Lung (tissue), 12 donors: ENCODE results near the gene NRXN2. TPM values are rescaled to one million over a fixed set of nuclear protein-coding genes. Genes with fewer than 3 reads are reported as not detected.

Experiments used
- ATAC-seq: fragments of 200-7000 bp; cut with Tn5 transposase; one replicate; pipeline ENCODE4 v1.9.1; 2020; ENCODE audit warnings: moderate number of reproducible peaks; ENCODE audit not compliant: insufficient read depth, low FRiP score
- DNase-seq, 3 donors: peaks; one replicate each; pipeline ENCODE4 v3.0.0-alpha.2; 2013 to 2017
- H3K27ac ChIP-seq, 2 donors: one replicate each; pipeline ENCODE4 v1.5.1; 2013; ENCODE audit warnings: mild to moderate bottlenecking in 2 of 2, moderate library complexity in 2 of 2, control low read depth in 1 of 2, inconsistent platforms in 1 of 2, low read depth in 1 of 2, low read length in 1 of 2
- H3K27me3 ChIP-seq, 3 donors: one replicate each; pipeline ENCODE4 v1.5.1; 2013; ENCODE audit warnings: low read length in 2 of 3; ENCODE audit not compliant: control insufficient read depth in 3 of 3, insufficient read depth in 3 of 3
- H3K36me3 ChIP-seq, 4 donors: one replicate each; pipeline ENCODE4 v1.5.1; 2013; ENCODE audit warnings: low read length in 4 of 4, mild to moderate bottlenecking in 1 of 4, moderate library complexity in 1 of 4; ENCODE audit not compliant: control insufficient read depth in 4 of 4, insufficient read depth in 4 of 4
- H3K4me1 ChIP-seq, 5 donors: one replicate each; pipeline ENCODE4 v1.5.1; 2013; ENCODE audit warnings: low read length in 5 of 5, mild to moderate bottlenecking in 2 of 5, moderate library complexity in 1 of 5; ENCODE audit not compliant: control insufficient read depth in 5 of 5, insufficient read depth in 5 of 5
- H3K4me3 ChIP-seq: one replicate; pipeline ENCODE4 v1.5.1; 2013; ENCODE audit warnings: mild to moderate bottlenecking, control low read depth, moderate library complexity
- H3K9ac ChIP-seq, 2 donors: one replicate each; pipeline ENCODE4 v1.5.1; 2013; ENCODE audit warnings: low read length in 2 of 2, control low read depth in 1 of 2; ENCODE audit not compliant: insufficient read depth in 1 of 2
- H3K9me3 ChIP-seq, 4 donors: one replicate each; pipeline ENCODE4 v1.5.1; 2013; ENCODE audit warnings: low read length in 3 of 4, mild to moderate bottlenecking in 1 of 4, moderate library complexity in 1 of 4; ENCODE audit not compliant: control insufficient read depth in 4 of 4, insufficient read depth in 3 of 4
- CTCF ChIP-seq: IDR thresholded peaks from 2 replicates; pipeline ENCODE4 v1.5.1; 2012; ENCODE audit warnings: mild to moderate bottlenecking; ENCODE audit errors: control extremely low read depth, extremely low read depth
- WGBS, 2 donors: extraction: QIAGEN DNeasy Blood & Tissue Kit; methylation state at CpG; one replicate each; pipeline ENCODE4 v1.1.7; 2013; 5-methylcytosine and 5-hydroxymethylcytosine counted together
- polyA plus RNA-seq, 2 donors: library from polyadenylated mRNA; stranded (reverse); fragments of 200-250 nt; gene quantifications; one replicate each; pipeline ENCODE4 v1.2.1, GENCODE V29; 2013
- total RNA-seq, 2 donors: library from RNA; depleted of rRNA in 1 of 2; stranded (reverse); fragments of >200 nt in 1 of 2; gene quantifications; one replicate each; pipeline ENCODE4 v1.2.1, GENCODE V29; 2014 to 2021
- donor health status: control.
- donor health status: control.
- donor health status: Bipolar disorder and iron deficiency.
- donor health status: healthy.
- donor health status: DM: yes; HTN: yes; CAD: no.

The NRXN2 gene
- total and polyA plus RNA-seq, 4 donors, result 0.39 to 6.6 (median 1.1) TPM

- peak in 1 of 3 donors; percentile 29 for DNase-seq
- Histone ChIP-seq H3K36me3 (no peaks in the 10 kb centered on the region), H3K9ac (no peak overlapping the region), H3K4me1 (peaks cover 0 to 4% (median 0%) of the 10 kb centered on the region in 5 donors), H3K4me3 (no peak overlapping the region), H3K27me3 (peaks cover 0 to 35% (median 12%) of the 10 kb centered on the region in 3 donors), H3K27ac (no peak overlapping the region), H3K9me3 (no peaks in the 10 kb centered on the region)
- no peak for ATAC-seq
- WGBS, 2 donors, result 36 to 50% methylated on average over 9 of the region's 9 CpGs
- no peak for TF ChIP-seq CTCF
Measured at GRCh38 chr11:64726211-64726641, 3.2 kb upstream of the NRXN2 start.

- Histone ChIP-seq H3K9ac (no peak overlapping the region), H3K4me1 (peaks cover 0 to 4% (median 0%) of the 10 kb centered on the region in 5 donors), H3K4me3 (no peak overlapping the region), H3K36me3 (no peaks in the 10 kb centered on the region), H3K27me3 (peaks cover 0 to 38% (median 11%) of the 10 kb centered on the region in 3 donors), H3K27ac (no peak overlapping the region), H3K9me3 (no peaks in the 10 kb centered on the region)
- no peak for TF ChIP-seq CTCF
- ATAC-seq (no peak), DNase-seq (peak in 1 of 3 donors; percentile 11)
- WGBS, 2 donors, result 55 to 67% methylated on average over 7 of the region's 7 CpGs
Measured at GRCh38 chr11:64724863-64725532, 2.0 kb upstream of the NRXN2 start.

- Histone ChIP-seq H3K4me3 (no peak overlapping the region), H3K27me3 (peaks cover 0 to 46% (median 13%) of the 10 kb centered on the region in 3 donors), H3K36me3 (no peaks in the 10 kb centered on the region), H3K27ac (no peak overlapping the region), H3K4me1 (peaks cover 0 to 4% (median 0%) of the 10 kb centered on the region in 5 donors), H3K9ac (no peak overlapping the region), H3K9me3 (no peaks in the 10 kb centered on the region)
- TF ChIP-seq CTCF, result no peak
- ATAC-seq (no peak), DNase-seq (no peak)
- WGBS, 2 donors, result 59 to 67% methylated on average over 9 of the region's 9 CpGs
Measured at GRCh38 chr11:64723907-64724862, 1.2 kb upstream of the NRXN2 start.
